ENCODE measurements around the gene GRM5. TPM values are rescaled to one million over a fixed set of nuclear protein-coding genes. Genes with fewer than 3 reads are reported as not detected.

The GRM5 gene
- total and polyA plus RNA-seq, 8 donors: 0.37 TPM; not detected in 7

GRCh38 chr11:88831303-88831890 is 234.4 kb downstream of the GRM5 start:
- no peaks in the 10 kb centered on the region for H3K9me3 ChIP-seq
- TF ChIP-seq POLR2AphosphoS5 (IDR thresholded peaks at IDR 0.05): no peak
- TF ChIP-seq CTCF (IDR thresholded peaks at IDR 0.05): no peak
- TF ChIP-seq EP300 (IDR thresholded peaks at IDR 0.05): no peak
- TF ChIP-seq POLR2A (IDR thresholded peaks at IDR 0.05): no peak
- no peak for DNase-seq
- no peaks in the 10 kb centered on the region for H3K4me1 ChIP-seq
- intact Hi-C loops (cut with DNase I; ENCODE audit: low total_unique reads): no loop called here
- no peaks in the 10 kb centered on the region for H3K27me3 ChIP-seq
- WGBS, 5 donors: 70 to 84% (median 77%) methylated on average over 3 of the region's 3 CpGs
- H3K27ac ChIP-seq: no peak overlapping the region
- H3K36me3 ChIP-seq: no peaks in the 10 kb centered on the region
- no peak overlapping the region for H3K4me3 ChIP-seq

GRCh38 chr11:88827018-88827676 is 238.6 kb downstream of the GRM5 start:
- intact Hi-C loops (cut with DNase I; ENCODE audit: low total_unique reads): no loop called here
- no peak for DNase-seq
- Histone ChIP-seq H3K9me3 (no peaks in the 10 kb centered on the region), H3K4me3 (no peak overlapping the region), H3K27me3 (no peaks in the 10 kb centered on the region), H3K36me3 (no peaks in the 10 kb centered on the region), H3K27ac (no peak overlapping the region), H3K4me1 (no peaks in the 10 kb centered on the region)
- WGBS, 5 donors: 27 to 34% (median 29%) methylated on average over 3 of the region's 3 CpGs
- no peak for TF ChIP-seq POLR2A (IDR thresholded peaks at IDR 0.05)
- TF ChIP-seq POLR2AphosphoS5 (IDR thresholded peaks at IDR 0.05): no peak
- TF ChIP-seq EP300 (IDR thresholded peaks at IDR 0.05): no peak
- TF ChIP-seq CTCF (IDR thresholded peaks at IDR 0.05): no peak

GRCh38 chr11:88819616-88820015 is 246.2 kb downstream of the GRM5 start:
- Histone ChIP-seq H3K4me3 (no peak overlapping the region), H3K9me3 (no peaks in the 10 kb centered on the region), H3K36me3 (no peaks in the 10 kb centered on the region), H3K27me3 (no peaks in the 10 kb centered on the region), H3K4me1 (no peaks in the 10 kb centered on the region), H3K27ac (no peak overlapping the region)
- WGBS, 5 donors: 83 to 88% (median 84%) methylated on average over 3 of the region's 3 CpGs
- TF ChIP-seq CTCF (IDR thresholded peaks at IDR 0.05): no peak
- no peak for TF ChIP-seq POLR2AphosphoS5 (IDR thresholded peaks at IDR 0.05)
- no peak for TF ChIP-seq POLR2A (IDR thresholded peaks at IDR 0.05)
- TF ChIP-seq EP300 (IDR thresholded peaks at IDR 0.05): no peak
- DNase-seq: no peak
- intact Hi-C loops (cut with DNase I; ENCODE audit: low total_unique reads): no loop called here

- intact Hi-C loops (cut with DNase I; ENCODE audit: low total_unique reads): no loop called here
- H3K9me3 ChIP-seq: peaks cover 0 to 6% (median 0%) of the 10 kb centered on the region in 4 donors
- H3K27me3 ChIP-seq: no peaks in the 10 kb centered on the region
- no peak for DNase-seq
- no peaks in the 10 kb centered on the region for H3K36me3 ChIP-seq
- H3K4me1 ChIP-seq: no peaks in the 10 kb centered on the region
- H3K4me3 ChIP-seq: no peak overlapping the region
- no peak for TF ChIP-seq CTCF (IDR thresholded peaks at IDR 0.05)
- no peak for TF ChIP-seq EP300 (IDR thresholded peaks at IDR 0.05)
- TF ChIP-seq POLR2A (IDR thresholded peaks at IDR 0.05): no peak
- TF ChIP-seq POLR2AphosphoS5 (IDR thresholded peaks at IDR 0.05): no peak
- no peak overlapping the region for H3K27ac ChIP-seq
Measured at GRCh38 chr11:88818978-88819377, 246.8 kb downstream of the GRM5 start.

Measured in stomach (tissue), 9 donors.